ENCODE data around the gene BSND.

DNA sequence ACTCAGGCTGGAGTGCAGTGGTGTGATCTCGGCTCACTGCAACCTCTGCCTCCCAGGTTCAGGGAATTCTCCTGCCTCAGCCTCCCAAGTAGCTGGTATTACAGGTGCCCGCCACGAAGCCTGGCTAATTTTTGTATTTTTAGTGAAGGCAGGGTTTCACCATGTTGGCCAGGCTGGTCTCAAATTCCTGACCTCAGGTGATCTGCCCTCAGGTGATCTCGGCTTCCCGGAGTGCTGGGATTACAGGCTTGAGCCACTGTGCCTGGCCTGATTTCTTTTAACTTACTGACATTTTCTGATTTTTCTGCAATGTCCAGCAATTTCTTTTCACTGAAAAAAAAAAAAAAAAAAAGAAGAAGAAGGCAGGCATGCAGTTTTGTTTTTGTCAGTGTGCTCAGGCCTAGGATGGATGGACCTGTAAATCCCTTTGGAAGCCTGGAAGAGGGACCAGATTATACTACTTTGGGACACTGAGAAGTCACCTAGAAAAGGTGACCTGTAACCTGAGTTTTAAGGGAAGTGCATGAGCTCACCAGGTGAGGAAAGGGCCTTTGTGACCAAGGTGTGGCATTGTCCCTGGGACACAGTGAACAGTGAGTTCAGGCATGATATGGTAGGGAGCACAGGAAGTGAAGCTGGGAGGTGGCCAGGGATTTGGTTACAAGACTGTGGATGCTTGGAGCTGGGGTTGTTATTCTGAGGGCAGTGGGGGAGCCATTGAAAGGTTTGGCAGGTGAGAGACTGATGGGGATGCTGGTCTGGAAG lies 21.0 kb upstream of the BSND start:
- TF ChIP-seq POLR2A (IDR thresholded peaks at IDR 0.05; ENCODE audit: extremely low read depth, insufficient read length), result no peak
- TF ChIP-seq, protein P1, sequence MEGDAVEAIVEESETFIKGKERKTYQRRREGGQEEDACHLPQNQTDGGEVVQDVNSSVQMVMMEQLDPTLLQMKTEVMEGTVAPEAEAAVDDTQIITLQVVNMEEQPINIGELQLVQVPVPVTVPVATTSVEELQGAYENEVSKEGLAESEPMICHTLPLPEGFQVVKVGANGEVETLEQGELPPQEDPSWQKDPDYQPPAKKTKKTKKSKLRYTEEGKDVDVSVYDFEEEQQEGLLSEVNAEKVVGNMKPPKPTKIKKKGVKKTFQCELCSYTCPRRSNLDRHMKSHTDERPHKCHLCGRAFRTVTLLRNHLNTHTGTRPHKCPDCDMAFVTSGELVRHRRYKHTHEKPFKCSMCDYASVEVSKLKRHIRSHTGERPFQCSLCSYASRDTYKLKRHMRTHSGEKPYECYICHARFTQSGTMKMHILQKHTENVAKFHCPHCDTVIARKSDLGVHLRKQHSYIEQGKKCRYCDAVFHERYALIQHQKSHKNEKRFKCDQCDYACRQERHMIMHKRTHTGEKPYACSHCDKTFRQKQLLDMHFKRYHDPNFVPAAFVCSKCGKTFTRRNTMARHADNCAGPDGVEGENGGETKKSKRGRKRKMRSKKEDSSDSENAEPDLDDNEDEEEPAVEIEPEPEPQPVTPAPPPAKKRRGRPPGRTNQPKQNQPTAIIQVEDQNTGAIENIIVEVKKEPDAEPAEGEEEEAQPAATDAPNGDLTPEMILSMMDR (IDR thresholded peaks at IDR 0.05; ENCODE audit: low read depth, low read length), result no peak

Measured in NB4 (cell line).